H9 (cell line): ENCODE measurements around the gene ATP6V1B1. TPM values are rescaled to one million over a fixed set of nuclear protein-coding genes. Genes with fewer than 3 reads are reported as not detected.

Source experiments
- DNase-seq: peaks from one replicate; pipeline ENCODE4 v3.0.0-alpha.2; 2017
- H2AFZ ChIP-seq: one replicate; pipeline ENCODE4 v1.6.1; 2013; ENCODE audit warnings: mild to moderate bottlenecking, low read length, control low read depth, moderate library complexity
- H2AK5ac ChIP-seq: 2 replicates; pipeline ENCODE4 v1.6.1; 2013; ENCODE audit warnings: low read length, control low read depth, mixed read lengths; ENCODE audit not compliant: insufficient read length
- H2BK120ac ChIP-seq: one replicate; pipeline ENCODE4 v1.6.1; 2013; ENCODE audit warnings: low read depth, mild to moderate bottlenecking, low read length, control low read depth, inconsistent platforms; ENCODE audit not compliant: poor library complexity, severe bottlenecking
- H2BK12ac ChIP-seq: 2 replicates; pipeline ENCODE4 v1.6.1; 2013; ENCODE audit warnings: low read length, control low read depth, mixed read lengths, low read depth; ENCODE audit not compliant: insufficient read length
- H2BK15ac ChIP-seq: 2 replicates; pipeline ENCODE4 v1.6.1; 2013; ENCODE audit warnings: low read depth, low read length, control low read depth
- H2BK20ac ChIP-seq: one replicate; pipeline ENCODE4 v1.6.1; 2013; ENCODE audit warnings: low read depth, mild to moderate bottlenecking, low read length, control low read depth, inconsistent platforms; ENCODE audit not compliant: poor library complexity, severe bottlenecking
- H2BK5ac ChIP-seq: 2 replicates; pipeline ENCODE4 v1.6.1; 2013; ENCODE audit warnings: low read length, control low read depth, mixed read lengths; ENCODE audit not compliant: insufficient read length
- H3K14ac ChIP-seq: 2 replicates; pipeline ENCODE4 v1.6.1; 2013; ENCODE audit warnings: low read length, control low read depth; ENCODE audit not compliant: insufficient read depth
- H3K18ac ChIP-seq: 2 replicates; pipeline ENCODE4 v1.6.1; 2013; ENCODE audit warnings: low read depth, mild to moderate bottlenecking, mixed read lengths, low read length, control low read depth; ENCODE audit not compliant: insufficient read length
- H3K23ac ChIP-seq: 2 replicates; pipeline ENCODE4 v1.6.1; 2013; ENCODE audit warnings: low read length, control low read depth, mixed read lengths, low read depth; ENCODE audit not compliant: insufficient read length
- H3K23me2 ChIP-seq: 2 replicates; pipeline ENCODE4 v1.6.1; 2013; ENCODE audit warnings: low read depth, mild to moderate bottlenecking, mixed read lengths, low read length, control low read depth; ENCODE audit not compliant: insufficient read length, poor library complexity, severe bottlenecking
- H3K27ac ChIP-seq: 2 replicates; pipeline ENCODE4 v1.5.1; 2013; ENCODE audit warnings: low read length, control low read depth, mixed read lengths, low read depth; ENCODE audit not compliant: insufficient read length
- H3K27me3 ChIP-seq: 2 replicates; pipeline ENCODE4 v1.6.1; 2013; ENCODE audit warnings: low read length, control low read depth, inconsistent platforms; ENCODE audit not compliant: insufficient read depth
- H3K4ac ChIP-seq: 2 replicates; pipeline ENCODE4 v1.6.1; 2013; ENCODE audit warnings: low read depth, mild to moderate bottlenecking, control low read depth, inconsistent platforms, low read length, moderate library complexity
- H3K4me1 ChIP-seq: 2 replicates; pipeline ENCODE4 v1.6.1; 2013; ENCODE audit warnings: low read length, control low read depth, inconsistent platforms; ENCODE audit not compliant: insufficient read depth
- H3K4me2 ChIP-seq: 2 replicates; pipeline ENCODE4 v1.6.1; 2013; ENCODE audit warnings: low read length, control low read depth, mixed read lengths; ENCODE audit not compliant: insufficient read length, insufficient read depth
- H3K56ac ChIP-seq: 2 replicates; pipeline ENCODE4 v1.6.1; 2013; ENCODE audit warnings: low read depth, mild to moderate bottlenecking, mixed read lengths, low read length, control low read depth; ENCODE audit not compliant: insufficient read length
- H3K79me1 ChIP-seq: 2 replicates; pipeline ENCODE4 v1.6.1; 2013; ENCODE audit warnings: low read depth, mild to moderate bottlenecking, moderate library complexity, low read length, control low read depth, inconsistent platforms; ENCODE audit not compliant: insufficient read depth, poor library complexity, severe bottlenecking
- H3K79me2 ChIP-seq: 2 replicates; pipeline ENCODE4 v1.6.1; 2013; ENCODE audit warnings: low read length, control low read depth, inconsistent platforms; ENCODE audit not compliant: insufficient read depth
- H3K9ac ChIP-seq: 2 replicates; pipeline ENCODE4 v1.6.1; 2013; ENCODE audit warnings: low read length, control low read depth, mixed read lengths; ENCODE audit not compliant: insufficient read length; ENCODE audit errors: extremely low read depth
- H3K9me3 ChIP-seq: one replicate; pipeline ENCODE4 v1.6.1; 2013; ENCODE audit warnings: low read depth, low read length, inconsistent platforms; ENCODE audit not compliant: control insufficient read depth
- H3T11ph ChIP-seq: one replicate; pipeline ENCODE4 v1.6.1; 2013; ENCODE audit warnings: mild to moderate bottlenecking, low read length, control low read depth, inconsistent platforms
- H4K20me1 ChIP-seq: one replicate; pipeline ENCODE4 v1.6.1; 2013; ENCODE audit not compliant: control insufficient read depth, insufficient read length, insufficient read depth
- H4K5ac ChIP-seq: 2 replicates; pipeline ENCODE4 v1.6.1; 2013; ENCODE audit warnings: low read depth, mild to moderate bottlenecking, mixed read lengths, low read length, control low read depth; ENCODE audit not compliant: insufficient read length
- H4K8ac ChIP-seq: replicated peaks from 2 replicates; pipeline ENCODE4 v1.6.1; 2013; ENCODE audit warnings: low read length, control low read depth, mixed read lengths, low read depth; ENCODE audit not compliant: insufficient read length
- H4K91ac ChIP-seq: 2 replicates; pipeline ENCODE4 v1.6.1; 2013; ENCODE audit warnings: low read depth, mild to moderate bottlenecking, moderate library complexity, mixed read lengths, low read length, control low read depth; ENCODE audit not compliant: insufficient read length
- H3K27ac Mint-ChIP-seq, 3 experiments: 2 replicates in 2 of 3; 3 replicates in 1 of 3; pipeline ENCODE4 v1.8.0; 2020 to 2021; ENCODE audit warnings: mixed read lengths in 3 of 3, mild to moderate bottlenecking in 1 of 3, moderate library complexity in 1 of 3
- H3K27me3 Mint-ChIP-seq: 2 replicates; pipeline ENCODE4 v1.8.0; 2021; ENCODE audit warnings: low read depth, mild to moderate bottlenecking, moderate library complexity, mixed read lengths
- H3K36me3 Mint-ChIP-seq, 3 experiments: 2 replicates in 2 of 3; 3 replicates in 1 of 3; pipeline ENCODE4 v1.8.0; 2020 to 2021; ENCODE audit warnings: low read depth in 3 of 3, mixed read lengths in 3 of 3; ENCODE audit not compliant: insufficient read depth in 1 of 3
- H3K4me1 Mint-ChIP-seq, 2 experiments: 2 replicates each; pipeline ENCODE4 v1.8.0; 2020; ENCODE audit warnings: mixed read lengths in 2 of 2
- H3K4me3 Mint-ChIP-seq, 2 experiments: 2 replicates in 1 of 2; 3 replicates in 1 of 2; pipeline ENCODE4 v1.8.0; 2020 to 2021; ENCODE audit warnings: mild to moderate bottlenecking in 2 of 2, mixed read lengths in 2 of 2, moderate library complexity in 1 of 2
- H3K9me3 Mint-ChIP-seq, 2 experiments: 2 replicates in 1 of 2; 3 replicates in 1 of 2; pipeline ENCODE4 v1.8.0; 2020; ENCODE audit warnings: mild to moderate bottlenecking in 2 of 2, mixed read lengths in 2 of 2, moderate library complexity in 1 of 2
- WGBS: extraction: QIAGEN DNeasy Blood & Tissue Kit; methylation state at CpG from one replicate; pipeline ENCODE4 v1.1.7; 2013; ENCODE audit warnings: missing lambda C conversion rate, low lambda C conversion rate, mixed read lengths; ENCODE audit not compliant: insufficient read length; ENCODE audit errors: extremely low coverage; 5-methylcytosine and 5-hydroxymethylcytosine counted together
- total RNA-seq: library from RNA; stranded (reverse); gene quantifications from 2 replicates; pipeline ENCODE4 v1.2.1, GENCODE V29; 2021
- TF ChIP-seq, protein P1 (sequence below): fragments of 200-600 bp; sonication (generic); conservative IDR thresholded peaks from 3 replicates; pipeline ENCODE4 v1.8.0; 2021; ENCODE audit warnings: antibody characterized with exemption, mild to moderate bottlenecking

ATP6V1B1 gene
- total RNA-seq, 1 experiment from 2014 or later, result not detected

DNA sequence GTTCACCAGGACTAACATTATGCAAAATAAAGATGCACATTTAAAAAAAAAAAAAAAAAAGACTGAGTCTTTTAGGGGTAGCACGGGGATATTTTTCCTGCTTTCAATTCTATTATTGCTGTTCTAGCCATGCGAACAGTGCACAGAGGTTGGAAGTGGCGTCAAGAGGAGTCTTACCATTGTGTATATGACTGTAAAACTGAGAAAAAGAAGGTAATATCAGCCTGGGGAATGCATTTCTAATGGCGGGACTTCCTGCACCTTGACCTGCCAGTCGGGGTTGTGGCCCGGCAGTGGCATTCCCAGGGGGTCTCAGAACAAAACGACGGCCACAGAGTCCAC lies 48.5 kb upstream of the ATP6V1B1 start:
- Histone ChIP-seq H2BK5ac (no peak overlapping the region), H3K9ac (no peak overlapping the region), H3K4me2 (peak overlapping the region; percentile 64), H2BK12ac (no peak overlapping the region), H2BK120ac (no peak overlapping the region), H3K23me2 (peaks cover 4% of the 10 kb centered on the region), H4K91ac (no peak overlapping the region), H3K18ac (no peak overlapping the region), H2BK20ac (no peak overlapping the region), H3K27ac (no peak overlapping the region), H2BK15ac (no peak overlapping the region), H3K23ac (no peak overlapping the region), H3K56ac (no peak overlapping the region), H3K4ac (no peak overlapping the region), H3K9me3 (no peaks in the 10 kb centered on the region), H4K5ac (no peak overlapping the region), H3K14ac (no peak overlapping the region), H3K79me1 (no peaks in the 10 kb centered on the region), H3K79me2 (no peaks in the 10 kb centered on the region), H4K8ac (no peak overlapping the region), H3K27me3 (peaks cover 83% of the 10 kb centered on the region), H3K4me1 (peaks cover 3% of the 10 kb centered on the region; the same call in 1 of the 2 replicates), H2AK5ac (no peak overlapping the region), H2AFZ (no peak overlapping the region), H3T11ph (no peak overlapping the region), H4K20me1 (peaks cover 2% of the 10 kb centered on the region)
- H3K4me3 Mint-ChIP-seq, result peak overlapping the region; percentile 65 to 75
- H3K36me3 Mint-ChIP-seq, result no peaks in the 10 kb centered on the region; a peak in 1 of 7 replicates
- peaks cover 98% of the 10 kb centered on the region for H3K27me3 Mint-ChIP-seq
- TF ChIP-seq, protein P1, sequence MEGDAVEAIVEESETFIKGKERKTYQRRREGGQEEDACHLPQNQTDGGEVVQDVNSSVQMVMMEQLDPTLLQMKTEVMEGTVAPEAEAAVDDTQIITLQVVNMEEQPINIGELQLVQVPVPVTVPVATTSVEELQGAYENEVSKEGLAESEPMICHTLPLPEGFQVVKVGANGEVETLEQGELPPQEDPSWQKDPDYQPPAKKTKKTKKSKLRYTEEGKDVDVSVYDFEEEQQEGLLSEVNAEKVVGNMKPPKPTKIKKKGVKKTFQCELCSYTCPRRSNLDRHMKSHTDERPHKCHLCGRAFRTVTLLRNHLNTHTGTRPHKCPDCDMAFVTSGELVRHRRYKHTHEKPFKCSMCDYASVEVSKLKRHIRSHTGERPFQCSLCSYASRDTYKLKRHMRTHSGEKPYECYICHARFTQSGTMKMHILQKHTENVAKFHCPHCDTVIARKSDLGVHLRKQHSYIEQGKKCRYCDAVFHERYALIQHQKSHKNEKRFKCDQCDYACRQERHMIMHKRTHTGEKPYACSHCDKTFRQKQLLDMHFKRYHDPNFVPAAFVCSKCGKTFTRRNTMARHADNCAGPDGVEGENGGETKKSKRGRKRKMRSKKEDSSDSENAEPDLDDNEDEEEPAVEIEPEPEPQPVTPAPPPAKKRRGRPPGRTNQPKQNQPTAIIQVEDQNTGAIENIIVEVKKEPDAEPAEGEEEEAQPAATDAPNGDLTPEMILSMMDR, result no peak
- peaks cover 24 to 34% of the 10 kb centered on the region in 2 experiments for H3K4me1 Mint-ChIP-seq
- no peak overlapping the region for H3K27ac Mint-ChIP-seq
- DNase-seq, result no peak
- peaks cover 0 to 20% of the 10 kb centered on the region in 2 experiments; a peak in 2 of 5 replicates for H3K9me3 Mint-ChIP-seq
- no CpG with 5 or more reads among the region's 8 CpGs for WGBS
